NCI-H82 treated with DMSO at 0.1 percent for 48 hours (cell line): ENCODE measurements around the gene ETV7.

Source experiments
- DNase-seq: peaks from one replicate; lab custom pipeline; 2025; ENCODE audit not compliant: unreplicated experiment; lab: John Stamatoyannopoulos, UW

Gene ETV7

DNA sequence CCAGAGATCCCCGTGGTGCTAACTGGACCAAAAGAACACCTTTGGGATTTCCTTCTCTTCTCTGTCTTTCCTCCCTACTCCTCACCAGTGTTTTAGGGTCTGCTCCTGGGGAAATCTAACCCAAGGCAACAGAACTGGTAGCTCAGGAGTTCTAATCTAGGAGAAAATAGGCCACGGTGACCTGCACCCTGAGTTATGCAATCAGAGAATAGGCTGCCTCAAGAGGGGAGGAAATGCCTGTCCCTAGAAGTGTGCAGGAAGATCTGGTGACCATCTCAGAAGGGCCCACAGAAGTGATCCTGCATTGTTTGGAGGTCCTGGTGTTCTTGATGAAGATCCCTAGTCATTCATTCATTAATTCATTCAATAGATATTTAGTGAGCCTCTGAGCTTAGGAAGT, 3.4 kb downstream of the ETV7 start:
- DNase-seq = no peak

DNA sequence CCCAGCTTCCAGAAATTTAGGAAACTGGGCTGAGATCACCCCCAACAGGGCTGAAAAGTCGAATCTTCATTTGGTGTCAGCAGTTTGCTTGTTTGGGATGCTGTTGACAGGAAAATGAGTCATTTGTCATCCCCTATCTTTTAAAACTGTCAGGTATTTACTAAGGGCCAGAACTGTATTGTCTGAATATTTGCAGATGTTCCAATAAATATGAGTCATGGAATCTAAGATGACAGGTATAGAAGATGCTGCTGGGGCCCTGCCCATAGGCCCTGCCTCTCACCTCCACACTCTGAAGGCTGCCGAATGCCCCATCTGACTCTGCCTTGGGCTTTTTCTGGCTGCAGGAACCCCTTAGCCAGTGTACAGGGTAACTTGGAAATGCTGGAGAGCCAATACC, 3.9 kb downstream of the ETV7 start:
- no peak for DNase-seq

DNA sequence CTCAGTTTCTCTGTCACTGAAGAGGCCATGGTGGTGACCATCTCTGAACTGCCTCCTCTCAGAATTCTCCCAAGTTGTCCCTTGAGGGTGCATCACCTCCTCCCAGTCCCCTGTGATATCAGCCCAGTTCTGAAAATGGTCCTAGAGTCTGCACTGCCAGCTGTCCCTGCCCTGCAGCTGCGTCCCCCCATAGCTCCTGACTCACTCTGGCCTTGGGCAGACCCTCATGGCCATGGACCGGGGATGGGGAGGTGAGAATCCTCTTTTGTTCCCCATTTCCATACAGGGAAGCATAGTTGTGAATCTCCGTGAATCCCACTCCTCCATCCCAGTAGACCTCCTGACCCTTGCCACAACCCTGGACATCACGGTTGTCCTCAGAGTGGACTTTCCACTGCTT, 4.5 kb downstream of the ETV7 start:
- no peak for DNase-seq

DNA sequence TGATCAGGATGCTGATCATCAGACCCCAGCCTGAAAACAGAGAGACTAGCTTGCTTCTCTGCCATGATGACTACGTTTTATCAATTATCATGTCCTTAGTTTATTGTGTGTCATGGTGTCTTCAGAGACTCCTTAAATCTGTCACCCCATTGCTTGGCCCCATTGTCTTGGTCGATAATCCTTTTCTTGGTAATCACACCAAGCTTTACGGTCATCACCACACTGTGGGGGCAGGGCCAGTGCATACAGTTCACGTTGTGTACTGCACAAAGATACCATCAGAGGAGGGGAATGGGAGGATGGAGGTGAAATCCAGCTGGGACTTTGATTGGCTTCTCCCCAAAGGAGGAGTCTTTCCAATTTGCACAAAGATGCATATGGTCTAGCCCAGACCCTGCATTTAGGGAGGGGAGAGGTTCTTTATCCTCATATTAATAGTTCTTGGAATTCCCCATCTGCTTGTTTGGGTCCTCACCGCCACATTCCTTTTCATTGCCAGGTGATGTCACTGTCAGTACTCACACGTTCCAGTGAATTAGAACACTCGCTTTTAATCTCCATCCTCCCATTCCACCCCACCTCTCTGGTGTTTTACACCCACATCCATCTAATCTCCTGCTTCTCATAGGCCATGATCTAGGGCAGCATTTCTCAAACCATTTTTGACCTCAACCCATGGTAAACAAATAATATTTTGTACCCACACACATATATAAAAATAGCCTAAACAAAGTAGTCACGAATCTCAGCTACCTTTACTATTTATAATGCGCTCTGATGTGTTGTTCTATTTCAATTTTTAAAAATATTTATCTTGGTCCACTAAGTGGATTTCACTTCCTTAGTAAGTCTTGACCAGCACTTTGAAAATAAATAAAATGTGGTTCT, 5.7 kb downstream of the ETV7 start:
- no peak for DNase-seq

DNA sequence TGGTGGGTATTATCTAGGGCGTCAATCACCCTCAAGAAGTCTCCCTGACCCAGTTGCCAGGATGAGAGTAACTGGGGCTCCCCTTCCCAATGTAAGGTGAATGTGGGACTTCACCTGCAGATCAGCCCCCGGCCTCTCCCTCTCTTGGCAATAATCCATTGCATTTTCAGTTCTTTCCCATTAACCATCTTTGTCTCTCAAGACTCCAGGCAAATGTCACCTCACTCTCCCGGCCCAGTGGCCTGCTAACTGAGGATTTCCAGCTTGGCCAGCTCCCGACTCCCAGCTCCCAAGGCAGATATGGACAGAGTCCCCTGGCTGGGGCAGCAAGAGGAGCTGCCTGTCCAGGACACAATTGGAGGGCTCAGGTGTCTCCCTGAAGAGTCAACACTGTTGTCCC, 7.3 kb downstream of the ETV7 start:
- no peak for DNase-seq

DNA sequence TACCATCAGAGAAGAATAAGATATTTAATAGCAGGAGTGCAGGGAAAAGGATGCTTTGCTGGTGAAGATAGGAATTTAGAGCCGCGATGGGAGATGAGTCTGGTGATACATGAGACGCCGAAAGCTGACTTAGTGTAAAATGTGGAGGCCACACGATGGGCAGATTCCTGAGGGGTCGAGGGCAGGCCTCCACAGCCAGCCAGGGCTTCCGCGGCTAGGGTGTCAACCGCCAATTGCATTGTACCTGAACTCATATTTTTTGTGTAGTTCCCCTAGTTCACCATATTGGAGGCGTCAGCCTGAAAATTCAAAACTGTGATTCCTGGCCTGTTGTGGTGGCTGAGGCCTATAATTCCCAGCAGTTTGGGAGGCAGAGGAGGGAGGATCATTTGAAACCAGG, 8.5 kb downstream of the ETV7 start:
- DNase-seq = no peak

DNA sequence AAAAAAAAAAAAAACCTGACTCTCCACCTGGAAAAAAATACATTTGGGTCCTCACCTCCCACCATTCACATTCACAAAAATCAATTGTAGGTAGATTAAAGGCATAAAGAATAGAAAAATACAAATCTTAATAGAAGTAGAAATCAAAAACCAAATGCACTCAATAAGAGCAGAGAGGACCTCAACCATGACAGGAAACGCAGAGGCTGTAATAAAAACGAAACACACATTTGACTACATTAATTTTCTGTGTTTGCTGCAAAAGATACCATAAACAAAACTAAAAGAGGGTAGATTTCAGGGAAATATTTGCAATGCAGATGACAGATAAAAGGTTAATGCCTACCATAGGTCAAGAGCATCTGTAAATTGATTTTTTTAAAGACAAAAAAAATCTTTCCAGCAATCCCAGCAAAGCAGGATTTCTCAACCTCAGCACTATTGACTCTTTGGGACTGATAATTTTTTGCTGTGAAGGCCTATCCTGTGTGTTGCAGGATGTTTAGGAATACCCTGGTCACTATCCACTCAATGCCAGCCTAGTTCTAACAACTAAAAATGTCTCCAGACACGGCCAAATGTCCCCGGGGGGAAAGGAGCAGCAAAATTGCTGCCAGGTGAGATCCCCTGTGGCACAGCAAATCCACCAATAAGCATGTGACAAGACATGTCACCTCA, 9.1 kb downstream of the ETV7 start:
- DNase-seq = no peak

DNA sequence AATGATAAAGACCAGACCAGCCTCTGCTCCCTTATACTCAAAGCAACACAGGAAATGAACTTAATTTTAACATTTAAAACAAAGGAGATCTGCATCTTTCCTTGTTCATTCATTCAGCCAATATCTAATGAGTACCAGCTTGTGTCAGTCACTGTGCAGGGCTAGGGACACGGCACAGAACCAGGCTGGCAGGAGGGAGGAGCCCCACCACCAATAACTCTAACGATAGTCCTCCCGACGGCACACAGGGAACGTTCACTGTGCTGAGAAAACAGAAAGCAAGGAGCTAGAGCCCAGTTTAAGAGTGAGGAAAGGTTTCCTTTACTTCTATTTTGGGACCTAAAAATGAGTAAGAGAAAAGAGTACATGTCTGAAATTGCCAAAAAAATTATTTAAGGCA, 9.9 kb downstream of the ETV7 start:
- no peak for DNase-seq

DNA sequence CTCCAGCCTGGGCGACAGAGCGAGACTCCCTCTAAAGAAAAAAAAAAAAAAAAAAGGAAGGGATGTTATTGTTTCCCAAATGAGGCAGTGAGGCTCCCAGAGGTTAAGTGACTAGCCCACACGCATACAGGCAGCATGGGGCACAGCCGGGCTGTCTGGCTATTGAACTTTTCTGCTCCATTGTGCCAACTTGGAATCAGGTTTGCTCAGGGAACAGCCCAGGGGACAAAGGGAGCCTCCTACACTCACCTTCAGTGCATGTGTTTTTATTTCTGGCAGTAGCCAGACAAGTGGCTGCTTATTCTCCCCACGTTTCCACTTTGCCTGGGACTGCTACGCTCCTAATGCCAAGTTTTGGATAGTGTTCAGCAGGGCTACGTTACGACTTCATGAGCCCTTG, 10.7 kb downstream of the ETV7 start:
- no peak for DNase-seq

DNA sequence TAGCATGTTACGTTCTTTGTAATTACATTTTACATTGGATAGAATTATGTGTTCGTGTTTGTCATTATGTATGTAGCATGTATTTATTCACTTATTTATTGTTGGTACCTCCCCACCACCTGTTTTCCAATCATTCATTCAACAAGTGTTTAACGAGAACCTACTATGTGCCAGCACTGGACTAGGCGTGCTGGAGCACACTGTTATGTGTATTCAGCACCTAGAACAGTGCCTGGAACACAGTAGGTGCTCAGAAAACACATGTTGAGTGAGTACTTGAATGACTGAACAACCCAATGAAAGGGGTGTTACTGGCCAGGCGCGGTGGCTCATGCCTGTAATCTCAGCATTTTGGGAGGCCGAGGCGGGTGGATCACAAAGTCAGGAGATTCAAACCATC, 11.3 kb downstream of the ETV7 start:
- no peak for DNase-seq

DNA sequence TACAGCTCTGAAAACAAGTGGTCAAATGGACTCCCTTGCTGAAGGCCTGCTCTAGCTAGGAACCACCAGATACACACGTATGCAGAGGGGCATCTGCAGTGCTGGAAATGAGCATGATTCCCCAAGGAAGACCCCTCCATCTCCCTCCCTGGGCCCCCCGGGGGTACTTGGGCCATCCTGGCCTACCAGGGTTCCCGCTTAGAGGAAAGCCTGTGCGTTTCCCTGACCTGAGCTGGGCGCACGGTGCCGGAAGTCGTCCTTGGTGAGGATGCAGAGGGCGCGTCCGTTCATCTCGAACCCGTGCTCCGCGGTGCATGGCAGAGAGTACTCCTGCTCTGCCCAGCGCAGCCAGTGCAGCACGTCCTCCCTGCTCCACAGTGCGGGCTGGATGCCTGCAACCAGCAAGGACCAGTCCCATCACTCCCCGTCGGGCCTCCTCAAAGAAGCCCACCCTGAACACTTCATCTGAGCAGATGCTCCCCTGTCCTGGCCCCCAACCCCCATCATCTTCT, 11.8 kb downstream of the ETV7 start:
- DNase-seq = no peak

DNA sequence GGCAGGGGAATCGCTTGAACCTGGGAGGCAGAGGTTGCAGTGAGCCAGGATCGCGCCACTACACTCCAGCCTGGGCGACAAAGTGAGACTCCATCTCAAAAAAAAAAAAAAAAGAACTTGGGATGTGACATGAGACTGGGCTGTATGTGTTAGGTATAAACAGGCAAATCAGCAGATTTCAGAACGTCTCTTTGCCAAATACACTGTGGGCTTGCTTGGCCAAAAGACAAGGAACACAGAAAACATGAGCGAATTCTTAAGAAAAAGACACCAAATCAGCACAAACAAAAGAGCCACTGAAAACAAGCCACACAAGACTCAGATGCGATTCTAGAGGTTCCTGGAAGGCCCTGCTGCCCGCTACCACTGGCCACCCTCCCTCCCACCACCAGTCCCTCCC, 12.5 kb downstream of the ETV7 start:
- DNase-seq = no peak

DNA sequence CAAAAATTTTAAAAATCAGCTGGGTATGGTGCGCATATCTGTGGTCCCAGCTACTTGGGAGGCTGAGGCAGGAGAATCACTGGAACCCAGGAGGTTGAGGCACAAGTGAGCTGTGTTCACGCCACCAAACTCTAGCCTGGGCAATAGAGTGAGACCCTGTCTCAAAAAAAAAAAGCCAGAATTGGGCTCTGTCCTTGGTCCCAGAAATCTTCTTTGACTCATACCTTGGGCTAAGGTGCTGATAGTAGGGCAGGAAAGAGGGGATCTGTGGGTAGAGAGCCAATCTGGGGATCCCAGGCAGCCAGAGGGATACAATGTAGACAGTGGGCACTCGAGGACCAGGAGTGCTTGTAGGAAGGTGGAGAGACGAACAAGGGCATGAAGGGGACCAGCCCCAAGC, 13.3 kb downstream of the ETV7 start:
- no peak for DNase-seq

DNA sequence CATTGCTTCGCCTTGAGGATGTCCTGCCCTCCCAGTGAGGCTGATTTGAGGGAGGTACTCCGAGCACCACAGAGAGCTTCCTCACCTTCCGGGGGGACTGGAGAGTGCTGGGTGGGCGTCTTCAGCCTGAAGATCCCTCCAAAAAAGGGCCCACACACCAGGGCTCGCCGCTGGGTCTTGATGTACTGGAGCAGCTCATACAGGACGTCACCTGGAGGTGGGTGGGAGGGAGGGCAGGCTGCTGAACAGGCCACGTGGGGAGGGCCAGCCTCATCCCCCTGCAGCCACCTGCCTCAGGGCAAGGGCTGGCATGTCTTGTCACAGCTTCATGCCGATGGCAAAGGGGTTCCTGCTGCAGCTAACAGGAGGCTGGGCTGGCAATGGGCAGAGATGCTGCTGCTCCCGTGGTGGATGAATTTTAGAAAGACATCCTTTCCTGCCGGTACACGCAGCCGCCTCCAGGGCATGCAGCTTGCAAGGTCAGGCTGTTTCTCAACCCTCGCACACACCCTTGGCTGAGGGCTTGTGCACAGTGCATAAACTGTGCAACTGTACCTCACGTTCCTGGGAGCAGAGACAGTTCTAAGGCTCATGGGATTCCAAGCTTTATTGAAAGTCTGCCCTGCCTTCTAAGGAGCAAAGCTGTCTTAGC, 14.0 kb downstream of the ETV7 start:
- no peak for DNase-seq

DNA sequence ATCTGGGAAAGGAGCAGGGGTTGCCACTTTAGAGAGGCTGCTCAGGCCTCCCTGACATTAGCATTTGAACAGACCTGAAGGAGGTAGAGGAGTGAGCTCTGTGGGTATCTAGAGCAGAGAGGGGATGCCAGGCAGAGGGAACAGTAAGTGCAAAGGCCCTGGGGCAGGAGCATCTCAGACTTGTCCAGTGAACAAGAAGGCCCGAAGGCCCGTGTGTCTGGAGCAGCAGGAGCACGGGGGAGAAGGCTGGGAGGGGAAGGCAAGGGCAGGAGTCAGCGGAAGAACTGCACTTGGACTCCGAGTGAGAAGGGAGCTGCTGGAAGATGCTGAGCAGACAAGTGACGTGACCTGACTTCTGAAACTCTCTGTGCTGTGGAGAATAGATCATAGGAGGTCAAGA, 15.4 kb downstream of the ETV7 start:
- no peak for DNase-seq

DNA sequence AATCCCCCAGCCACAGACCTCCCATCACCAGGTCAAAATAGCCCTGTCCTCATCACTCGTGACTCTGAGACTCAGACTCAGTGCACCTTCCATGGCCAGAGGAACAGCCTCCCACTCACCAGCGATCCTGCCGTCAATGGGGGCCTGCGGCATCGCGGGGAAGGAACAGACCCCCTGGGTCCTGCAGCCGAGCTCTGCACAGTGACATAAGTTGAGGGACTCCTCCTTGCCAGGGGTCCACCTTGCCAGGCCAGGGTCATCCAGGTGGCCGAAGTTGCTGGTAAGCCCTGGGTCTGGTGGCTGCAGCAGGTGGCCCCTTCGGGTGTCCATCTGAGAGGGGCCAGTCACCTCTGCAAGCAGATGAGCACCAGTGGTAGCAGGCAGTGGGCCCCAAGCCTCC, 16.3 kb downstream of the ETV7 start:
- DNase-seq = no peak

DNA sequence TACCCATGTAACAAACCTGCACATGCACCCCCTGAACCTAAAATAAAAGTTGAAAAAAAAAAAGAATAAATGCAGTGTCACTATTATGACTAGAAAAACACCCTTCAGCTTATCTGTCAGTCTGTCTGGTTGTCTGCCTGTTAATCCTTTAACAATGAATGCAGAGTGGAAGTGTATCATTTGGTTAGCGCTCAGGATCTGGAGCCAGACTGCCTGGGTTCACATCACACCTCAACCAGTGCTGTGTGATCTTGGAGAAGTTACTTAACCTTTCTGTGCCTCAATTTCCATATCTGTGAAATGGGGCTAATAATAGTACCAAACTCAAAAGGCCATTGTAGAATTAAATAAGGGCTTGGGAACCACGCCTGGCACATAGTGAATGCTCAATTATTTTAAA, 16.8 kb downstream of the ETV7 start:
- no peak for DNase-seq

DNA sequence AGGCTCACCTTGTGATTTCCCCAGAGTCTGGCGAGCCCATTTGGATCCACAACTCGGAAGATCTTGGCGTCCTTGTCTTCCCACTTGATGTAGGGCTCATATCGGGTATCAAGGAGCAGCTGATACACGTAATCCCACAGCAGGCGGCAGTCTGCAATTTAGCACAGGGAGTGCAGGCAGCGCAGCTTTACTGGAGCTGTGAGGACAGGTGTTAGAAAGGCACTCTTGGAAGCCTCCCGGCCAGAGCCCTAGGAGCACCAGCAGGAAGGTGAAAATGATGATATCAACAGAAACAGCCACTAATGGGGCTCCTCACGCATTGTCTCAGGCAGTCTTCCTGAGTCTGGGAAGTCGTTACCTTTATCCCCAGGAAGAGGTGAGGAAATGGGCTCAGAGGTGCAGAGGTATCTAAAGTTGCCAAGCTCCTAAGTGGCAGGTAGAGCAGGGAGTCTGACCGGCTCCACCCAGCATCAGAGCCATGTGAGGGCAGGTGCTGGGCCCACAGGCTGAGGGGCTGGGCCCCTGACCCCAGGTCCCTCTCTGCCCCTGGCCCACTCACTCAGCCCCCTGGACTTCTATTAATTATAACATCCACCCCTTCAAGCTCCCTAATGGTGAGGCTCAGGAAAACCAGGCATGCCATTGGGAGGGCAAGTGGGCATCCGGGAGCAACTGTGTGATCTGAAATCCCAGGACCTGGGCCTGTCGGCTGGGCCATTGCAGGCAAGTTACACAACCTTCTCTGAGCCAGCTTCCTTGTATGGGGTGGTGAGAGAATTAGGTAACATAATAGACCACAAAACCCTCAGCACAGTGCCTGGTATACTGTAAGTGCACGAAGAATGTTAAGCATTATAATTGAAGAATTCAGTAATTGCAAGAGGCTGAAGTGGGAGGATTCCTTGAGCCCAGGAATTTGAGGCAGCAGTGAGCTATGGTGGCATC, 18.3 kb downstream of the ETV7 start:
- peak; percentile 33 for DNase-seq

DNA sequence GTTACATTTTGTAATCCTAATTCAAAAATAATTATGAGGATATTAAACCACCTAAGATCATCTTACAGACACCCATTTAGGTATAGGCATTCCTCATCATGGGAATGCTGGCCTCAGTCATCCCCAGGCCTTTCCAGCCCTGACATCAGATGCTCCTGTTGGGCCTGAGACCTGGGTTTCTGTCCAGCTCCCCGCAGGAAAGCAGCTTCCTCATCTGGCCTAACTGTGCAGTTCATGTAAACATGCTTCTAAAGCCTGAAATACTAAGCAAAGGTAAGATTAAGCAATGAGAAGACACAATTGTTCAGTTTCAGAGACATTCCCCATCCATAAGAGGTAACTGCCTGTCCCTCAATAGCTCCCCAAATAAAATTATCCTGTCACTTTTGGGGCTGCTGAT, 19.0 kb downstream of the ETV7 start:
- no peak for DNase-seq

DNA sequence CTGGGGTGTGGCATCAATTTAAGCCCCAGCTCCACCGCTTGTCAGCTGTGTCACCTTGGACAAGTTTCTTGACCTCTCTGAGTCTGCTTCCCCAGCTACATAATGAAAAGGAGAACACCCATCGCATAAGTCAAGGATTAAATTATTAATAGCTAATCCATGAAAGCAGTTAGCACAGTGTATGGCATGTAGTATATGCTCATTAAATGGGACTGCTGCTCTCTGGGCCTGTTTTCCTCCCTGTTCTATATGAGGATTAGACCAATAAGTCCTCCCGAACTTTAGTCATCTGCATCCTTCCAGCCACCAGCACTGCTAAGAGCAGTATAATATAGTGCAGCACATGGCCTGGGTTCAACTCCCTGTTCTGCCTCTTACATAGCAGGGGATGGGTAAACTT, 19.7 kb downstream of the ETV7 start:
- no peak for DNase-seq
